Measurements from ENCODE around the gene CDH18.

GRCh38 chr5:19886123-19886917 is 101.7 kb downstream of the CDH18 start:
- TF ChIP-seq, protein P1, sequence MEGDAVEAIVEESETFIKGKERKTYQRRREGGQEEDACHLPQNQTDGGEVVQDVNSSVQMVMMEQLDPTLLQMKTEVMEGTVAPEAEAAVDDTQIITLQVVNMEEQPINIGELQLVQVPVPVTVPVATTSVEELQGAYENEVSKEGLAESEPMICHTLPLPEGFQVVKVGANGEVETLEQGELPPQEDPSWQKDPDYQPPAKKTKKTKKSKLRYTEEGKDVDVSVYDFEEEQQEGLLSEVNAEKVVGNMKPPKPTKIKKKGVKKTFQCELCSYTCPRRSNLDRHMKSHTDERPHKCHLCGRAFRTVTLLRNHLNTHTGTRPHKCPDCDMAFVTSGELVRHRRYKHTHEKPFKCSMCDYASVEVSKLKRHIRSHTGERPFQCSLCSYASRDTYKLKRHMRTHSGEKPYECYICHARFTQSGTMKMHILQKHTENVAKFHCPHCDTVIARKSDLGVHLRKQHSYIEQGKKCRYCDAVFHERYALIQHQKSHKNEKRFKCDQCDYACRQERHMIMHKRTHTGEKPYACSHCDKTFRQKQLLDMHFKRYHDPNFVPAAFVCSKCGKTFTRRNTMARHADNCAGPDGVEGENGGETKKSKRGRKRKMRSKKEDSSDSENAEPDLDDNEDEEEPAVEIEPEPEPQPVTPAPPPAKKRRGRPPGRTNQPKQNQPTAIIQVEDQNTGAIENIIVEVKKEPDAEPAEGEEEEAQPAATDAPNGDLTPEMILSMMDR (conservative IDR thresholded peaks at IDR 0.05; ENCODE audit: low read length), result no peak
- TF ChIP-seq EZH2phosphoT487 (IDR thresholded peaks at IDR 0.05; ENCODE audit: borderline replicate concordance, low read depth, low read length), result no peak
